GM21447 (cell line): ENCODE results near the gene AOPEP.
A peak's percentile ranks its signal among the peaks of the same experiment; 100 is the strongest.
"Not testable (repeated sequence)": the region's sequence is repeated elsewhere in the genome, so short reads cannot be mapped to it uniquely, and the experiment has no call there.

Experiments used
- ATAC-seq: cut with Tn5 transposase; IDR thresholded peaks from one replicate; pipeline ENCODE4 v1.9.1; 2021; ENCODE audit not compliant: unreplicated experiment

AOPEP gene

DNA sequence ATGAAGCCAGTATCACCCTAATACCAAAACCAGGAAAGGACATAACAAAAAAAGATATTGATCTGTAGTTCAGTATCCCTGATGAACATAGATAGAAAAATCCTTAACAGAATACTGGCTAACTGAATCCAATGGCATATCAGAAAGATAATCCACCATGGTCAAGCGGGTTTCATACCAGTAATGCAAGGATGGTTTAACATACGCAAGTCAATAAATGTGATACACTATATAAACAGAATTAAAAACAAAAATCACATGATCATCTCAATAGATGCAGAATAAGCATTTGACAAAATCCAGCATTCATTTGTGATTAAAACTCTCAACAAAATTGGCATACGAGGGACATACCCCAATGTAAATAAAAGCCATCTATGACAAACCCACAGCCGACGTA lies 110.9 kb downstream of the AOPEP start:
- no peak for ATAC-seq

DNA sequence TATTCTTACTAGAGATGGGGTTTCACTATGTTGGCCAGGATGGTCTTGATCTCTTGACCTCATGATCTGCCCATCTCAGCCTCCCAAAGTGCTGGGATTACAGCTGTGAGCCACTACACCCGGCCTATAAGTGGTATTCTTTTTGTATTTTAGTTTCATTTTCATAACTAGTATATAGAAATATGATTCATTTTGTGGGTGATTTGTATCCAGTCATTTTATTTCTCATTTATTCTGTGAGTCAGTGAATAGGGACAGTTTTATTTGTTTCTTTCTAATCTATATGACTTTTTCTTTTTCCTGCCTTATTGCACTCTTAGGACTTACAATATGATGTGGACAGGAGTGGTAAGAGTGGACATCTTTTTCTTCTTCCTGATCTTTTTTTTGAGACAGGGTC lies 112.9 kb downstream of the AOPEP start:
- no peak for ATAC-seq

DNA sequence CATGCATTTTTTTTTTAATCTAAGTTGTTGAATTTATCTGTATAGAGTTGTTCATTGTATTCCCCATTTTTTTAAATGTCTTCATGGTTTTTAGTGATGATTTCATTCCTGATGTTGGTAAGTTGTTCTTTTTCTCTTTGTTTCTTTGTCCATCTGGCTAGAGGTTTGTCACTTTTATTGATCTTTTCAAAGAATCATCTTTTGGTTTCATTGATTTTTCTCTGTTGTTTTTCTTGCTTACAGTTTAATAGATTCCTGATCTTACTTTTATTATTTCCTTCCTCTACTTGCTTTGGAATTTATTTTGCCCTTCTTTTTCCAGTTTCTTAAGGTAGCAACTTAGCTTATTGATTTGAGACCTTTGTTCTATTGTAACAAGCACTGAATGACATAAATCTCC lies 114.2 kb downstream of the AOPEP start:
- ATAC-seq = no peak

DNA sequence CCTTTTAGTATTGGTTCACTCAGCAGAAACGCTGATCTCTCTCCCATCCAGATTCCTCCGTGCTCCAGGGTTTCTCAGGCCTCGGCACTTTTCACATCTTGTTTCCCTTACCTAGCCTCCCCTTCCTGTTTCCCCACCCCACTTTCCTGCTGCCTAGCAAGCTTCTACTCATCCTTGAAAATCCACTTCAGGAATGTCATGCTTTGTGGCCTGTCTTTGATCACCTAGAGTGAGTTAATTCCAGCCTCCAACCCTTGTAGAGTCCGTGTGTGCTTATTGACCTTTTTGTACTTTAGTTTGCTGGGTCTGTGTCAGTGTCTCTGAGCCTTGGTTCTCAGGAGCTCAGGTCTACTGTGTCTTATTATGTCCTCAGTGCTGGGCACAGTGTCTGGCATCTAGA lies 116.6 kb downstream of the AOPEP start:
- no peak for ATAC-seq

DNA sequence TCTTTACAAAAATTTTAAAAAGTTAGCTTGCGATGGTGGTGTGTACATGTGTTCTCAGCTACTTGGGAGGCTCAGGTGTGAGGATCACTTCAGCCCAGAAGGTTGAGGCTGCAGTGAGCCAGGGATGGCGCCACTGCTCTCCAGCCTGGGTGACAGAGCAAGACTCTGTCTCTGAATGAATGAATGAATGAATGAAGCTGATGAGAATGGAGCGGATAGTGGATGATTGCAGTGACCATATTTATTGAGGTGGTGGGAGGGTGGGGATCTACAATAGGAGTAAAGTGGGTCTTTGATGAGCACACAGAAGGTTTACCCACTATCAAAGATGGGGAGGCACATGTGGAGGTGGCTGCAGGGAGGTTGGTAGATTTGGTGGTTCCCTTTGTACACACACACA lies 120.2 kb downstream of the AOPEP start:
- no peak for ATAC-seq

DNA sequence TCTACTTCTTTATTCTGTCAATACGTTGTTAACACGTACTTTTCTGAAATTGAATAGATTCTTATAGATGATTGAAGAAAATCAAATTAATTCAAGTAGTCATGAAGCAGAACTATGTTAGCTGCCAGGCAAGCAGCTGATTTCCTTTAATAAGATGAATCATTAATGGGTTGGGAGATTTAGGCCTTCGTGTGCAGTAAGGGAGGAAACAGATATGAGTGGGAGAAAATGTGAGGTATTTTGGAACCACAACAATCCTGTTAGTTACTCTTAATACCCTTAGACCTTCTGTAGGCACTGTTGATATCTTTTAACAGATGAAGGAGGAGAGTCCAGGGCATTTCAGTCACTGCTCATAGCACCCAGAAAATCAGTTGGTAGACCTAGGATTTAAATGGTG lies 121.0 kb downstream of the AOPEP start:
- ATAC-seq = no peak

DNA sequence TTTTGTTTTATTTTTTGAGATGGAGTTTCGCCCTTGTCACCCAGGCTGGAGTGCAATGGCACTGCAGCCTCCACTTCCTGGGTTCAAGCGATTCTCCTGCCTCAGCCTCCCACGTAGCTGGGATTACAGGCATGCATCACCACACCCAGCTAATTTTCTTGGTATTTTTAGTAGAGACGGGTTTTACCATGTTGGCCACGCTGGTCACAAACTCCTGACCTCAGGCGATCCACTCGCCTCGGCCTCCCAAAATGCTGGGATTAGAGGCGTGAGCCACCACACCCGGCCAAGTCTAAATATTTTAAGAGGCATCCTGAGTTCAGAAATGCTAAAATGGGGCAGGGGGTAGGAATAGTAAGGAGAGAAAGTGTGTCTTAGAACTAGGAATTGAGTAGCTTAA lies 122.3 kb downstream of the AOPEP start:
- ATAC-seq = not testable (repeated sequence)

DNA sequence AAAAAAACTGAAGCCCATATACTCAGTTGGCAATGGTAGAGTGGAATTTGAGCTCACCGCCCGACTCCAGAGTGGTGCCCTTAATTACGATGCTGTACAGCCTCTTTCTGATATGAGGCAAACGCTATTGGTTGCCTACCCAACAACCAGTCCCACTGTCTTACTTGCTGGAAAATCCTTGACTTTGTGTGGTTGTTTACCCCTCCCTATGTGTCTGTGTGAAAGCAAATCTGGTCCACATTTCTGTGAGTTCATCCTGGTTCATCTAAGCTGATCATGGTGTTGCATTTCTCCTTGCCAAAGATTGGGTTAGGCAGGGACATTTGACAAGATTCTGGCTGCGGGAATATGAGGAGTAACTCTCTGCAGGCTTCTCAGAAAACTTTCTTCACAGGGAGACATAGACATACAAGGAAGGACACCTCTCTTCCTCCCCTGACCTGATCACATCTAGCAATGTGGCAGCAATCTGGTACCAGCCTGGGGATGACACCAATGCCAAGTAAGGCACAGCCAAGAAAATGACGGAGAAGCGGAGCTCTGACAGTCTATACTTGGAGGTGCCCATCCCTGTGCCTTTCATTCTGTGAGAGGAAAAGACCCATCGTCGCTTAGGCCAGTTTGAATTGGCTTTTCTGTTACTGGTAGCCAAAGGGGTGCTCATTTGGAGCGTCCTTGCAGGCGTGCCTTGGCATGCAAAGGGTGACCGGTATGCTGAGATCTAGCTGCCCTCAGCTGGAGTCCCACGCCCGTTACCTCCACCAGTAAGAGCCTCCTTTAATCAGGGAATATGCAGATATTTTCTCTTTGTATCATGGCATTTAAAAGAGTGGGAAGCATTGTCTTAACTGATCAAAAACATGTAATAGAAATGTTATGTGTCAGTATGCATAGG lies 124.3 kb downstream of the AOPEP start:
- ATAC-seq = no peak

DNA sequence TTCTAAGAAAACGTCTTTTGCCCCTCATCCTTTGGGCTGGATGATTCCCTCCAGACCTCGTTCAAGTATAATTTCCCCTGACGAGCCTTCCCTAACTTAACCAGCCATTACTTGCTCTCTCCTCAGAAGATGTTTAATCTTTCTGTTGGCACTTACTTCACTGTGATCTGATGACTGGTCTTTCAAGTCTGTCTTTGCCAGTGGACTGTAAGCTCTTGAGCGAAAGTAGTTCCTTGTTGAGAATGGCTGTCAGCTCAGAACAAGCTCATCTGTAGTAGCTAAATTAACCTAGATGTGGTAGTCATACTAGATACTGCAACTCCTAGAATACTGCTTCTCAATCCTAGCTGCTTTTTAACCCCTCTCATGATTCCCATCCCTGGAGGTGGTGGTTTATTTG lies 125.0 kb downstream of the AOPEP start:
- no peak for ATAC-seq

DNA sequence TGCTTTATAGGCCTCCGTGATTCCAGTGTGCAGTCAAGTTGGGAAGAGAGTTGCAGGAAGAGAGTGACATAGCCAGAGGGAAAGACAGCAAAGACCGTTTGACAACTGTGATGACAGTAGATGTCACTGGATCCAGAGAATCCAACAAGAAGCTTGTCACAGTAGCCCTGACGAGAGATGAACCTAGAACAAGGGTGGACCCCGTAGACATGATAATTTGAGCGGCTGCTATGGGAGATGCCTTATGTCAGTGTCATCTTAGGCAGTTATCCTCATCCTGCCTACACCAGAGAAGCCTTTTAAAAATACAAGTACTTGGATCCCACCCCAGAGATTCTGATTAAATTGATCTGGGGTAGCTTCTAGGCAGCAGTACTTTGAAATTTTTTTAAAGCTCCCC lies 125.4 kb downstream of the AOPEP start:
- no peak for ATAC-seq

DNA sequence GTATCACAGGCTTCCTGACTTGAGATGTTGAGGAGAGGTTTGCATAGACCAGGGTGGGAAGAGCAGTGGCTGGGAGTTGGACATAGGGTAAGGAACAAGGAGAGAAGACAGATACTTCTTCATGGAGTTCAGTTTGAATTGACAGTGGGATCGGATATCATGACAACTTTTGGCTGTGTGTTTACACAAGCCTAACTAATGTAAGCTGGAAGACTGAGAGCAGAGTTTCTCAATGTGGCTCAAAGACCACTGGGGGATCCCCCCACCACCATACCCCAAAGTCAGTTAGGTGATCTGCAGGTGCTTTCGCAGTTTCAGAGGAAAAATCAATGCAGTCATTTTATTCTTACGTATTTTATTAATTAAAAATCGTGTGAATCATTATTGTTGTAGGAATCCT lies 125.9 kb downstream of the AOPEP start:
- ATAC-seq = no peak

DNA sequence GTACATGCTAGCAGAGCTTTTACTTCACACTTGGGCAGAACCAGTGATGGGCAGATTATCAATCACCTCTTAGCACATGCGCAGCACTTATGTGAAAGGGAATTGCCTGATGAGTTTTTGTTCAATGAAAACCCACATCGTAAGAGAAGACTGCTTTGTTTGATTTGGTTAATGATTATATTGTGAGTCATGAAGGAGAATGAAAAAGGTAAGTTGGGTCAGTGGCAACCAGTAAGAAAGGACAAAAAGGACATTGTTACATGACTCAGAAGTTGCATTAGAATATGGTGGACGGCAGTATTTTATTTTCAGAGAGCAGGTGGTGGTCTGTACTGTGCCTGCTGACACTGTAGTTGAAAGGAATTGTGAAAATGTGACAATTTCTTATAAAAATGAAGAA lies 127.4 kb downstream of the AOPEP start:
- no peak for ATAC-seq

DNA sequence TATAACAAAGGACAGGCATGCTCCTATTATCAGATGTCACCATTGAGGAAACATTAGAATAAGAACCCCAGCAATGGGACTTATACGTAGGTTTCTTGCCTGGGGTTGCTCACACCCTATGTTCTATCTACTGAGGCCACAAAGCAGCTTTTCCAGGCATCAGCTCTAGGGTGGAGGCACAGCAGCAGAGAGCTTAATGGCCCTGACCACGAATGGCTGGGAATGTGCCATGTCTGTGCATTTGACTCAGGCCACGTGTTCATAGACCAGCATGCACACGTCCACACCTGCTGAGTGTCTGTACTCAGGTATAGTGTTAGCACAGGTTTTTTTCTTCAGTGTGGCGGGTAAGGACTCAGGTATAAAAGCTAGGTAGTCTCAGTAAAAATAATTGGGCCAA lies 129.4 kb downstream of the AOPEP start:
- ATAC-seq = no peak

DNA sequence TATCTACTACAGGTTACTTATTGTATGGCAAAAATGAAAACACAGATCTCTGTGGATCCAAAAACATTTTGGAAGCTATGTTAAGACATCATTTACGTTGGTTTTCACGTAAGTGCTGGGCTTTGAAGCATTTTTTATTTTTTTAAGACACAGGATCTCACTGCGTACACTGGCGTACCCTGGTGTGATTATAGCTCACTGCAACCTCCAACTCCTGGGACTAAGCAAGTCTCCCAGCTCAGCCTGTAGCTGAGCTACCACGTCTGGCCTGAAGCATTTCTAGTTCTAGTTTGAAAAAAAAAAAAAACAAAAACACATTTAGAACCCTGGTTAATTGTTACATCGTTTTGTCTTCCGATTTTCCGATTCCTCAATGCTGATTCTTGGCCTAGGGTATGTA lies 131.3 kb downstream of the AOPEP start:
- no peak for ATAC-seq

DNA sequence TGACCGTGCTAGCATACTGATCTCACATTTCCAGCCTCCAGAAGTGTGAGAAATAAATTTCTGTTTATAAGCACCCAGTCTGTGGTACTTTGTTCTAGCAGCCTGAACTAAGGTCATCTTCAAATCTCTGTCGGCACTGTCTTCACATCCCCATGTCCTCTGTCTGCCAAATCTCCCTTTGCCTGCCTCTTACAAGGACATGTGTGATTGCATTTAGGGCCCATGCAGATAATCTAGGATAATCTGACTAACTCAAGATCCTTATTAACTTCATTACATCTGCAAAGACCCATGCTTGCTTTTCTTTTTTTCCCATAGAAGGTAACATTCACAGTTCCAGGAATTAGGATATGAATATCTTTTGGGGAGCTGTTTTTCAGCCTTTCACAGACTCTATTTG lies 132.7 kb downstream of the AOPEP start:
- ATAC-seq = no peak

DNA sequence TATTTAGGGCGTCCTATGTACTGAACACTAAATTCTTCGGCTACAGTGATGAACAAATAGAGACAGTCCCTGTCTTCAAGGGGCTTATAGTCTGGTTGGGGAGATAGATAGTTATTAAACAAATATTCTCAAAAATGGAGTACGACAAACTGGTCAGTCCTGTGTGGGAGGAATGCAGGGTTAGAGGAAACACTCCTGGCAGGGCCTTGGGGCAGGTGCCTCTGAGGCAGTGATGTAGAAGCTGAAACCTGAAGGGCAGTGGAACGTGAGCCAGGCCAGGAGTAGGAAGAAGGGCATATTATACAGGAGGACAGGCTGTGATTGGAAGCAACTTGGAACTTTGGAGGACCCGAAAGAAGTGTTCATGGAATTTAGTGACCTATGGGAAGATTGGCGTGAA lies 133.4 kb downstream of the AOPEP start:
- no peak for ATAC-seq

DNA sequence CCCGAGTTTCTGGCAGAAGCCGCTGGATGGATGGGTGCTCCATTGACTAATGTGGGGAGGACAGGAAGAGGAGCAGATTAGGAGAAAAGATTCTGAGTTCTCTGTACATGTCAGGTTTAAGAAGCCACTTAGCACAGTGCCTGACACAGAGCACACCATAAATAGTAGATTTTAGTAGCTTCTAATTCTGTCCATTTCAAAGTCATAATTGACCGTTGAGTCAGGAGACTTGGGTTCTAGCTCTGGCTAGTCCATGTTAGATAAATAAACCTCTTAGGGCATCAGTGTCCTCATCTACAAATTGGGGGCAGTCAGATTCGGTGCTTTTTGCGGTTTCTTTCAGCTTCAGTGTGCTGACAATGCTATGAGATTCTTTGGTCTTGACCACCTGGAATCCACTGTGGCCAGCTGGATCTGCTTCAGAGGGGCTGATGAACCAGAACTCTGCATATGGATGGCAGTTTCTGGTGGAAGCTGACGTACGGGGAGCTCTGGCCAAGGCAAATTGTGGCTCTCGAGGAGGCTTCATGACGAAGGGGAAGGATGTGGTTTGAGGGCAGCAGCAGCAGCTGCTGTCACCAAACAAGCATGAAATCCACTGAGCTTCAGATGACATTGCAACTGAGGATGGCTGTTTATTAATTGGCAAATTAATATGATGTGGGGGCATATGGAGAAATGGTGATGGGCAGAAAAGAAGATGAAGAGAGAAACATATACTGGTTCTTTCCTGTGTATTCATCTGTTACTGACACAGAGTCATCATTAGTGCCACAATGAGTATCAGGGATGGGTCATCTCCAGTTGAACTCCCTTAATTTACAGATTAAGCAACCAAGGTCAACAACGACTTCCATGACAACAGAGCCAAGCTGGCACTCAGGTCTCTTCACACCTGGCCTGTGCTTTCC lies 134.4 kb downstream of the AOPEP start:
- ATAC-seq = peak; percentile 99

DNA sequence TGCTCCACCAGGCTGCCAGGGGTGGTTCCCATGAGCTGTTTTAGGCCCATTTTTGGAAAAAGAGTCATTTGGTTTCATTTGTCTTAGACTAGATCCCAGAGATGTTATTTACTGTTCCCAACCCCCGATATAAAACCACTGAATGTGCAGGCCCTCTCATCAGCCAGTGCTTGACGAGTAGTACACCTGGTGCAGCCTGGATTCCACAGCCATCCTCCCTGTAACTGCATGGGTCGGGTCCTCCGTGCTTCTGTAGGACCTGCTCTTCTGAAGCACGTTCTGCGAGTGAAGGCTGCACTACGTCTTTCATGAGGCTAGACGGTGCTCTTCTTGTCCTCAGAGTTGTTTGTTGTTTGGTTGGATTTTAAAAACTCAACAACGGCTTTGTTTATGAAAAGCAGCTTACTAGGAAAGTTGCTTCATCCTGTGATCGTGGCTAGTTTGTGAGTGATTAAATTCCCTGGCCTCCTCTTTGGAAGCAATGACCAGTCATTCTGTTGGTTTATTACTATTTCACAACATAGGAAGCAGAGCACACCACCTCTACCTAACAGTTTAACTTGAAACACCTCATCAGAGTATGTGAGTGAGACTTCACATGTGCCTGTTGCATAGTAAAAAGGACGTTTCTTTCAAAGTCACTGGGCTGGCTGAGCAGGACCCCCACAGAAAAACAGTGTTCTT lies 135.2 kb downstream of the AOPEP start:
- ATAC-seq = no peak

DNA sequence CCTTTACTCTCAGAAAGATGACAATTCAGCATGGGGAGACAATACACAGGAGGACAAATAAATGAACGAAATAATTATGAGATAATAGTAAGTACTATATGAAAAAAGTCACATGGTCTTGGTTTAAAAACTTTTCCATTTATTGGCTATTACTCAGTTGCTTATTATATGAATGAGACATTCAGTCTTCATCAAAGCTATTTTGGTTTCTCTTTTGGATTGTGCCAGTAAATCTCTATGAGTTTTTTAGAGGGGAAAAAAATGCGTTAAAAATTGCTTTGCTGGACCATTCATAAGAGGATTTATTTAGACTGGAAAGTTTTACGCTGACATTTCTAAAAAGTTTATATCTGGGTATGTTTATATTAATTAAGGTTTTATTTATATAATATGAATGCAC lies 137.7 kb downstream of the AOPEP start:
- ATAC-seq = no peak

DNA sequence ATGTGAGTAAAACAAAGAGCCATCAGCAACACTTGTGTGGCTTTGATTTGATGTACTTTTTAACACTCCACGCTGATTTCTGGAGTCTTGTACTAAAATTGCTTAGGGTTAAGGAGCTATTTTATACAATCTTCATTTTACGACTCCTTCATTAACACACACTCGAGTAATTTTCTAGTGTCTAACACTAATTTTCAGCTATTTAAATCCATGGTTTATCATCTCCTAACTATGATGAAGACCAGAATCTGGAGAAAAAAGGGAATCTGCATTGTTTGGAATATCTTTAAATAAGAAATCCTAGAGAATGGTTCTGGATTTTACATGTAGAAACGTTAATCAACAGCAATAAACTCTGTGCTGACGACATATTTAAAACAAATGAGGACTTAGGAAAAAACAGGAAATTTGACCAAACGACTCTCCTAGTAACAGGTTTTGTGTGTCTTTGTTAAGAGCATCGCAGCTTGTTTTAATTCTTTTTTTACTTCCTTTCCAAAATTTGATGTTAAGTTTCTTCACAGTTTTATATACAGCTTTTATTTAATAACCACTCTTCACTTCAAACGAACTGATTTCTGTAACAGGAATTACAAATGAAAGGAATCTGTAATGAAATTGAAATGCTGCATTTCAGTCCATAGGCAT lies 138.5 kb downstream of the AOPEP start:
- no peak for ATAC-seq
